ENCODE measurements around the gene CRIP2. TPM values are rescaled to one million over a fixed set of nuclear protein-coding genes. Genes with fewer than 3 reads are reported as not detected.

Gene CRIP2
- total and polyA plus RNA-seq, 2 of the 4 experiments (the other 2 are of a cell fraction), result 18.1 to 123 TPM

DNA sequence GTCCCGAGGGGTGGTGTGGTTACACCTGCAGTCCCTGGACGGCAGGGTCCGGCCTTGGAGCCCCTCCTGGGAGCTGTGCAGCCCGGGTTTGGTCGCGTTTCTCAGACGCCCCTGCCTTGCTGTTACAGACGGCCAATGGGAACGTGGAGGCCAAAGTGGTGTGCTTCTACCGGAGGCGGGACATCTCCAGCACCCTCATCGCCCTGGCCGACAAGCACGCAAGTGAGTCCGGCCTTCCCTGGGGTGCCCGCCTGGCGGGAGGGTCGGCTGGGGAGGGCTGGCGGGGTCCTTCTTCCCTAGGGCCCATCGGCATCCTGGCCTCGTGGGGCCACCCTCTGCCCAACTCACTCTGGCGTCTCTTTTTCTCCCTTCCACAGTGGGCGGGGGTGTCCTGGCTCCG is 29.3 kb upstream of the CRIP2 start:
- Histone ChIP-seq H3K9me1 (ENCODE audit: insufficient read depth, low read length) (no peaks in the 10 kb centered on the region), H3K27me3 (ENCODE audit: control insufficient read depth, insufficient read depth, low read length) (no peaks in the 10 kb centered on the region), H3K79me1 (ENCODE audit: low read depth in 1 of 2, low read length in 2 of 2) (peaks cover 3 to 42% of the 10 kb centered on the region in 2 experiments), H3K14ac (replicated peaks; ENCODE audit: low read depth, low read length) (no peak overlapping the region), H3K4me2 (ENCODE audit: low read depth, low read length) (no peak overlapping the region), H3K9ac (ENCODE audit: low read depth, low read length) (no peak overlapping the region), H3K23ac (ENCODE audit: low read depth, low read length) (no peak overlapping the region), H4K5ac (ENCODE audit: low read depth, low read length) (no peak overlapping the region), H3K9me3 (ENCODE audit: control insufficient read depth, insufficient read depth, low read length) (no peaks in the 10 kb centered on the region), H3K36me3 (ENCODE audit: control insufficient read depth, insufficient read depth, low read length) (peaks cover 25% of the 10 kb centered on the region), H3K27ac (ENCODE audit: insufficient read depth, low read length) (no peak overlapping the region), H4K8ac (ENCODE audit: low read depth in 2 of 2, low read length in 2 of 2) (no peak overlapping the region), H3K4me1 (ENCODE audit: control insufficient read depth, insufficient read depth, low read length) (no peaks in the 10 kb centered on the region), H3K4ac (ENCODE audit: low read depth, low read length) (no peak overlapping the region), H4K20me1 (ENCODE audit: insufficient read depth, low read length) (peaks cover 37% of the 10 kb centered on the region), H2AFZ (replicated peaks; ENCODE audit: low read length, poor library complexity) (no peak overlapping the region), H3K4me3 (ENCODE audit: insufficient read depth, low read depth, low read length) (no peak overlapping the region), H2AK9ac (replicated peaks; ENCODE audit: low read depth, low read length, poor library complexity) (no peak overlapping the region), H4K91ac (ENCODE audit: insufficient read depth, low read depth, low read length) (no peak overlapping the region), H2BK20ac (ENCODE audit: low read depth, low read length) (no peak overlapping the region), H2AK5ac (ENCODE audit: low read depth, low read length) (no peak overlapping the region), H3K18ac (ENCODE audit: low read depth, low read length) (no peak overlapping the region), H2BK15ac (ENCODE audit: low read depth, low read length) (no peak overlapping the region), H2BK120ac (ENCODE audit: low read depth, low read length) (no peak overlapping the region), H3K56ac (ENCODE audit: extremely low read depth, insufficient read depth, low read length) (no peak overlapping the region), H2BK5ac (ENCODE audit: low read depth, low read length, poor library complexity, severe bottlenecking) (no peak overlapping the region)
- dilution Hi-C loops (cut with HindIII; ENCODE audit: low sequenced_read_pairs, unreplicated experiment) (no loop called here), intact Hi-C loops (cut with micrococcal nuclease) (no loop called here), in situ Hi-C loops (cut with MboI; ENCODE audit: low sequenced_read_pairs) (no loop called here)
- no peak for TF ChIP-seq RAD21 (IDR thresholded peaks at IDR 0.05; ENCODE audit: low read length)
- TF ChIP-seq, protein P1, sequence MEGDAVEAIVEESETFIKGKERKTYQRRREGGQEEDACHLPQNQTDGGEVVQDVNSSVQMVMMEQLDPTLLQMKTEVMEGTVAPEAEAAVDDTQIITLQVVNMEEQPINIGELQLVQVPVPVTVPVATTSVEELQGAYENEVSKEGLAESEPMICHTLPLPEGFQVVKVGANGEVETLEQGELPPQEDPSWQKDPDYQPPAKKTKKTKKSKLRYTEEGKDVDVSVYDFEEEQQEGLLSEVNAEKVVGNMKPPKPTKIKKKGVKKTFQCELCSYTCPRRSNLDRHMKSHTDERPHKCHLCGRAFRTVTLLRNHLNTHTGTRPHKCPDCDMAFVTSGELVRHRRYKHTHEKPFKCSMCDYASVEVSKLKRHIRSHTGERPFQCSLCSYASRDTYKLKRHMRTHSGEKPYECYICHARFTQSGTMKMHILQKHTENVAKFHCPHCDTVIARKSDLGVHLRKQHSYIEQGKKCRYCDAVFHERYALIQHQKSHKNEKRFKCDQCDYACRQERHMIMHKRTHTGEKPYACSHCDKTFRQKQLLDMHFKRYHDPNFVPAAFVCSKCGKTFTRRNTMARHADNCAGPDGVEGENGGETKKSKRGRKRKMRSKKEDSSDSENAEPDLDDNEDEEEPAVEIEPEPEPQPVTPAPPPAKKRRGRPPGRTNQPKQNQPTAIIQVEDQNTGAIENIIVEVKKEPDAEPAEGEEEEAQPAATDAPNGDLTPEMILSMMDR (conservative IDR thresholded peaks at IDR 0.05; ENCODE audit: low read depth, low read length), result no peak
- no peak for TF ChIP-seq ELK1 (IDR thresholded peaks at IDR 0.05; ENCODE audit: borderline replicate concordance, low read depth, low read length)
- TF ChIP-seq MAFK (IDR thresholded peaks at IDR 0.05; ENCODE audit: low read depth, low read length), result no peak
- TF ChIP-seq RFX5 (IDR thresholded peaks at IDR 0.05; ENCODE audit: low read depth, low read length), result no peak
- no peak for TF ChIP-seq BHLHE40 (IDR thresholded peaks at IDR 0.05; ENCODE audit: low read depth, low read length)
- CTCF ChIA-PET, result no interaction called here
- ATAC-seq (ENCODE audit: low read depth), result no peak
- DNase-seq, result no peak
- POLR2A ChIA-PET (ENCODE audit: unreplicated experiment), result no interaction called here
- 94% methylated on average over 15 of the region's 24 CpGs; no CpG with 5 or more reads in 1 of the 2 experiments for WGBS, 2 experiments (ENCODE audit: extremely low coverage in 2 of 2, insufficient read length in 1 of 2)
- BruUV-seq (replicated peaks), result no TSS peak
